Superior temporal gyrus (tissue), 1 donor: ENCODE measurements around the gene PANX2.

Experiments
- DNase-seq: peaks from one replicate; pipeline ENCODE4 v3.0.0-alpha.2; 2016; ENCODE audit errors: extremely low spot score

Gene PANX2

GRCh38 chr22:50183141-50183971 lies 12.8 kb downstream of the PANX2 start:
- no peak for DNase-seq

- no peak for DNase-seq
Observed at GRCh38 chr22:50184004-50184901, 13.7 kb downstream of the PANX2 start.

GRCh38 chr22:50184902-50185374 lies 14.4 kb downstream of the PANX2 start:
- no peak for DNase-seq

GRCh38 chr22:50185375-50186087 lies 15.0 kb downstream of the PANX2 start, which contains the start of gene TRABD:
TSS of gene TRABD (plus strand) at chr22:50185913. CDS start at chr22:50193061, 7,148 bp downstream.
- peak; percentile 77 for DNase-seq

GRCh38 chr22:50186181-50186714 lies 15.7 kb downstream of the PANX2 start:
- DNase-seq = no peak

GRCh38 chr22:50186761-50187523 lies 16.4 kb downstream of the PANX2 start:
- no peak for DNase-seq

- no peak for DNase-seq
Observed at GRCh38 chr22:50188356-50188755, 17.8 kb downstream of the PANX2 start.

GRCh38 chr22:50189184-50189848 lies 18.8 kb downstream of the PANX2 start:
- no peak for DNase-seq

GRCh38 chr22:50189849-50190181 lies 19.3 kb downstream of the PANX2 start:
- no peak for DNase-seq

GRCh38 chr22:50190182-50190940 lies 19.8 kb downstream of the PANX2 start:
- DNase-seq = no peak

- DNase-seq = no peak
Observed at GRCh38 chr22:50190941-50191741, 20.6 kb downstream of the PANX2 start.

GRCh38 chr22:50192436-50193204 lies 22.1 kb downstream of the PANX2 start:
- DNase-seq = no peak

- DNase-seq = no peak
Observed at GRCh38 chr22:50193621-50194020, 23.1 kb downstream of the PANX2 start.

GRCh38 chr22:50194037-50194805 lies 23.7 kb downstream of the PANX2 start:
- DNase-seq = no peak

GRCh38 chr22:50196256-50196655 lies 25.7 kb downstream of the PANX2 start:
- DNase-seq = no peak

- DNase-seq = no peak
Observed at GRCh38 chr22:50197000-50197800, 26.7 kb downstream of the PANX2 start.
